CD4-positive, alpha-beta T cell treated with Interleukin-6 for 4 hours (primary cell): ENCODE measurements around the gene STRBP.
"Not testable (repeated sequence)": the region's sequence is repeated elsewhere in the genome, so short reads cannot be mapped to it uniquely, and the experiment has no call there.

Experiments
- DNase-seq: peaks from one replicate; pipeline ENCODE4 v3.0.0-alpha.2; 2020; ENCODE audit warnings: mixed read lengths

Gene STRBP

GRCh38 chr9:123187131-123187530 lies 81.3 kb downstream of the STRBP start:
- DNase-seq = no peak

- DNase-seq = not testable (repeated sequence)
Measured at GRCh38 chr9:123186029-123186428, 82.4 kb downstream of the STRBP start.

- no peak for DNase-seq
Measured at GRCh38 chr9:123176949-123177348, 91.4 kb downstream of the STRBP start.

- DNase-seq = no peak
Measured at GRCh38 chr9:123175854-123176629, 92.3 kb downstream of the STRBP start.

- DNase-seq = no peak
Measured at GRCh38 chr9:123174887-123175518, 93.4 kb downstream of the STRBP start.

GRCh38 chr9:123174079-123174478 lies 94.3 kb downstream of the STRBP start:
- DNase-seq = no peak

- no peak for DNase-seq
Measured at GRCh38 chr9:123169926-123170325, 98.5 kb downstream of the STRBP start.

- DNase-seq = no peak
Measured at GRCh38 chr9:123168586-123168985, 99.8 kb downstream of the STRBP start.

GRCh38 chr9:123167474-123167873 lies 100.9 kb downstream of the STRBP start:
- no peak for DNase-seq

GRCh38 chr9:123165813-123166212 lies 102.6 kb downstream of the STRBP start:
- no peak for DNase-seq

- no peak for DNase-seq
Measured at GRCh38 chr9:123164285-123164684, 104.1 kb downstream of the STRBP start.

GRCh38 chr9:123162791-123163345 lies 105.5 kb downstream of the STRBP start:
- DNase-seq = no peak

- no peak for DNase-seq
Measured at GRCh38 chr9:123162360-123162759, 106.0 kb downstream of the STRBP start.

- DNase-seq = no peak
Measured at GRCh38 chr9:123157221-123157620, 111.2 kb downstream of the STRBP start.

GRCh38 chr9:123150708-123151503 lies 117.5 kb downstream of the STRBP start:
- no peak for DNase-seq

- DNase-seq = no peak
Measured at GRCh38 chr9:123149067-123149466, 119.3 kb downstream of the STRBP start.

GRCh38 chr9:123138163-123138562 lies 130.2 kb downstream of the STRBP start:
- DNase-seq = no peak

GRCh38 chr9:123135430-123135829 lies 133.0 kb downstream of the STRBP start:
- no peak for DNase-seq

GRCh38 chr9:123132696-123133095 lies 135.7 kb downstream of the STRBP start:
- no peak for DNase-seq

GRCh38 chr9:123131993-123132392 lies 136.4 kb downstream of the STRBP start:
- no peak for DNase-seq

- DNase-seq = no peak
Measured at GRCh38 chr9:123131258-123131657, 137.1 kb downstream of the STRBP start.

- no peak for DNase-seq
Measured at GRCh38 chr9:123129423-123129822, 139.0 kb downstream of the STRBP start.

- DNase-seq = no peak
Measured at GRCh38 chr9:123128591-123128990, 139.8 kb downstream of the STRBP start.
